Posterior vena cava (tissue), 2 donors: ENCODE results near the gene PKD1L1. TPM values are rescaled to one million over a fixed set of nuclear protein-coding genes. Genes with fewer than 3 reads are reported as not detected.
"Not testable (repeated sequence)": the region's sequence is repeated elsewhere in the genome, so short reads cannot be mapped to it uniquely, and the experiment has no call there.

Experiments used
- DNase-seq: peaks from one replicate; pipeline ENCODE4 v3.0.0-alpha.2; 2020; ENCODE audit warnings: low spot score
- intact Hi-C, 2 donors: fragments of 100-400 bp; cut with DNase I; formaldehyde crosslinking; loops; one replicate each; pipeline versions ENCODE4 v1.14.1 to v1.14.2; 2022 to 2023
- long read RNA-seq, 2 donors: library from polyadenylated mRNA; unstranded; transcript quantifications; one replicate each; pipeline ENCODE4 v2.0.0, GENCODE V29; 2020 to 2021
- total RNA-seq, 2 donors: library from RNA; stranded (reverse); fragmentation: NEBNext Ultra II Directional; extraction: Animal tissue kit (Norgen Biotek cat#: 25700); gene quantifications; one replicate each; pipeline ENCODE4 v1.2.1, GENCODE V29; 2021
- donor health status: DM: yes; HTN: yes; CAD: no.
- donor health status: DM: yes; HTN: yes; CAD: no.

Gene PKD1L1
- under 1 TPM; 0.88 to 0.90 TPM for total RNA-seq
- long read RNA-seq, donor 1, partial matches to known transcripts: 2 of 2 reads
- long read RNA-seq, donor 1, other reads (novel, unspliced or antisense): 0 of 2 reads
- long read RNA-seq, donor 2, partial matches to known transcripts: 0 of 1 reads
- long read RNA-seq, donor 2, other reads (novel, unspliced or antisense): 1 of 1 reads

GRCh38 chr7:47948141-47948790 is at the start of gene PKD1L1:
Gene PKD1L1 (minus strand): TSS chr7:47948466. CDS start chr7:47948440, 26 bp downstream.
- intact Hi-C loops: loop anchor here (5.0 to 10.0 kb wide), 2 partner anchors 157 to 159 kb away; no protein-coding TSS in a partner anchor

GRCh38 chr7:47992446-47992845 is 44.2 kb upstream of the PKD1L1 start:
- intact Hi-C loops: loop anchor here in 1 of 2 donors (5.0 kb wide), 1 partner anchor 115 kb away; no protein-coding TSS in a partner anchor

More at GRCh38 chr7:47948141-47948790, at the start of gene PKD1L1:
- no peak for DNase-seq

GRCh38 chr7:47991741-47992311 is 43.6 kb upstream of the PKD1L1 start:
- intact Hi-C loops: loop anchor here in 1 of 2 donors (5.0 kb wide), 1 partner anchor 115 kb away; no protein-coding TSS in a partner anchor
- peak; percentile 97 for DNase-seq

More at GRCh38 chr7:47992446-47992845, 44.2 kb upstream of the PKD1L1 start:
- no peak for DNase-seq

GRCh38 chr7:47991270-47991669 is 43.0 kb upstream of the PKD1L1 start:
- intact Hi-C loops: loop anchor here in 1 of 2 donors (5.0 kb wide), 1 partner anchor 116 kb away; no protein-coding TSS in a partner anchor

GRCh38 chr7:47990592-47990991 is 42.3 kb upstream of the PKD1L1 start:
- intact Hi-C loops: loop anchor here in 1 of 2 donors (5.0 kb wide), 1 partner anchor 117 kb away; no protein-coding TSS in a partner anchor
- DNase-seq: no peak

More at GRCh38 chr7:47991270-47991669, 43.0 kb upstream of the PKD1L1 start:
- DNase-seq: no peak

- not testable (repeated sequence) for DNase-seq
- intact Hi-C loops: loop anchor here in 1 of 2 donors (5.0 kb wide), 1 partner anchor 117 kb away; no protein-coding TSS in a partner anchor
Measured at GRCh38 chr7:47989607-47990400, 41.5 kb upstream of the PKD1L1 start.

GRCh38 chr7:47988496-47989386 is 40.5 kb upstream of the PKD1L1 start:
- intact Hi-C loops: no loop called here
- DNase-seq: no peak

- no peak for DNase-seq
- intact Hi-C loops: no loop called here
Measured at GRCh38 chr7:47982610-47983009, 34.3 kb upstream of the PKD1L1 start.

- intact Hi-C loops, DNase-seq: not testable (repeated sequence)
Measured at GRCh38 chr7:47980648-47981047, 32.4 kb upstream of the PKD1L1 start.

GRCh38 chr7:47979832-47980181 is 31.5 kb upstream of the PKD1L1 start:
- intact Hi-C loops: no loop called here
- no peak for DNase-seq

- intact Hi-C loops: no loop called here
- DNase-seq: peak; percentile 99
Measured at GRCh38 chr7:47979145-47979831, 31.0 kb upstream of the PKD1L1 start, which contains the start of gene HUS1. Gene HUS1 (minus strand): TSS chr7:47979615. CDS start chr7:47979519, 96 bp downstream.

- DNase-seq: no peak
- intact Hi-C loops: no loop called here
Measured at GRCh38 chr7:47978790-47979144, 30.5 kb upstream of the PKD1L1 start.

GRCh38 chr7:47973739-47974138 is 25.5 kb upstream of the PKD1L1 start:
- DNase-seq: no peak
- intact Hi-C loops: loop anchor here in 1 of 2 donors (5.0 kb wide), 1 partner anchor 1601 kb away; no protein-coding TSS in a partner anchor

GRCh38 chr7:47970761-47971160 is 22.5 kb upstream of the PKD1L1 start:
- no peak for DNase-seq
- intact Hi-C loops: loop anchor here in 1 of 2 donors (5.0 kb wide), 1 partner anchor 1598 kb away; no protein-coding TSS in a partner anchor

- DNase-seq: no peak
- intact Hi-C loops: no loop called here
Measured at GRCh38 chr7:47968847-47969774, 20.8 kb upstream of the PKD1L1 start.

- intact Hi-C loops: no loop called here
Measured at GRCh38 chr7:47967708-47968107, 19.4 kb upstream of the PKD1L1 start.

GRCh38 chr7:47967123-47967522 is 18.9 kb upstream of the PKD1L1 start:
- intact Hi-C loops: no loop called here
- DNase-seq: no peak

More at GRCh38 chr7:47967708-47968107, 19.4 kb upstream of the PKD1L1 start:
- no peak for DNase-seq
